HepG2 (cell line): ENCODE data around the gene SLCO2B1. TPM values are rescaled to one million over a fixed set of nuclear protein-coding genes. Genes with fewer than 3 reads are reported as not detected.
A peak's percentile ranks its signal among the peaks of the same experiment; 100 is the strongest.

Experiments used
- BRD4 ChIP-seq: sonication (generic); formaldehyde crosslinking; IDR thresholded peaks from 2 replicates; pipeline ENCODE4 v1.4.0; 2020; ENCODE audit warnings: missing genetic modification reagents
- EEA1 ChIP-seq: sonication (generic); formaldehyde crosslinking; IDR thresholded peaks from 2 replicates; pipeline ENCODE4 v1.5.1; 2020; ENCODE audit warnings: mild to moderate bottlenecking, missing genetic modification reagents, borderline replicate concordance
- EHMT2 ChIP-seq: fragments of 200-600 bp; sonication (generic); IDR thresholded peaks from 2 replicates; pipeline ENCODE4 v1.7.0; 2017; ENCODE audit warnings: antibody characterized with exemption, low read depth, low read length, borderline replicate concordance
- GABPB1 ChIP-seq: IDR thresholded peaks from 2 replicates; pipeline ENCODE4 v1.6.1; 2016; ENCODE audit warnings: mild to moderate bottlenecking, missing genetic modification reagents, moderate library complexity, missing compliant biosample characterization
- HOXD1 ChIP-seq: sonication (generic); formaldehyde crosslinking; IDR thresholded peaks from 2 replicates; pipeline ENCODE4 v1.5.0; 2020; ENCODE audit warnings: missing genetic modification reagents
- KAT7 ChIP-seq: IDR thresholded peaks from 2 replicates; pipeline ENCODE4 v1.6.1; 2018; ENCODE audit warnings: borderline replicate concordance, missing compliant biosample characterization
- MED13 ChIP-seq: sonication (generic); formaldehyde crosslinking; IDR thresholded peaks from 2 replicates; pipeline ENCODE4 v1.5.0; 2020; ENCODE audit warnings: missing genetic modification reagents
- MTF2 ChIP-seq: sonication (generic); formaldehyde crosslinking; IDR thresholded peaks from 2 replicates; pipeline ENCODE4 v1.5.0; 2020; ENCODE audit warnings: missing genetic modification reagents, borderline replicate concordance
- NPAS2 ChIP-seq: sonication (generic); formaldehyde crosslinking; IDR thresholded peaks from 2 replicates; pipeline ENCODE4 v1.8.0; 2022; ENCODE audit warnings: mild to moderate bottlenecking, missing genetic modification reagents, borderline replicate concordance
- RAD21 ChIP-seq: fragments of 450-650 bp; formaldehyde crosslinking; IDR thresholded peaks from 2 replicates; pipeline ENCODE4 v1.5.0; 2020; ENCODE audit warnings: mild to moderate bottlenecking
- RAD51 ChIP-seq: fragments of 450-650 bp; IDR thresholded peaks from 2 replicates; pipeline ENCODE4 v1.6.1; 2016; ENCODE audit warnings: borderline replicate concordance
- SETDB1 ChIP-seq: sonication (generic); formaldehyde crosslinking; IDR thresholded peaks from 2 replicates; pipeline ENCODE4 v1.5.1; 2020; ENCODE audit warnings: missing genetic modification reagents, mild to moderate bottlenecking, borderline replicate concordance
- SPEN ChIP-seq: sonication (generic); formaldehyde crosslinking; IDR thresholded peaks from 2 replicates; pipeline ENCODE4 v1.5.1; 2020; ENCODE audit warnings: low read depth, mild to moderate bottlenecking, missing genetic modification reagents
- TAF15 ChIP-seq: fragments of 200-400 bp; formaldehyde crosslinking; IDR thresholded peaks from one replicate; pipeline ENCODE4 v1.6.1; 2018; ENCODE audit warnings: mild to moderate bottlenecking, low read depth, low read length; ENCODE audit not compliant: poor library complexity, severe bottlenecking
- ZFX ChIP-seq: sonication (generic); formaldehyde crosslinking; IDR thresholded peaks from 2 replicates; pipeline ENCODE4 v1.4.0; 2020; ENCODE audit warnings: mild to moderate bottlenecking, low read depth, missing genetic modification reagents, moderate library complexity
- ZNF205 ChIP-seq: IDR thresholded peaks from 2 replicates; pipeline ENCODE4 v1.6.1; 2018; ENCODE audit warnings: missing biosample characterization, missing genetic modification reagents
- ZNF282 ChIP-seq: fragments of 450-650 bp; IDR thresholded peaks from 2 replicates; pipeline ENCODE4 v1.6.1; 2018; ENCODE audit not compliant: partially characterized antibody
- ZNF292 ChIP-seq: sonication (generic); formaldehyde crosslinking; IDR thresholded peaks from 2 replicates; pipeline ENCODE4 v1.8.1; 2022; ENCODE audit warnings: mild to moderate bottlenecking, low read depth, missing genetic modification reagents, borderline replicate concordance
- ZNF460 ChIP-seq: sonication (generic); formaldehyde crosslinking; IDR thresholded peaks from 2 replicates; pipeline ENCODE4 v1.5.1; 2020; ENCODE audit warnings: missing genetic modification reagents, mild to moderate bottlenecking, borderline replicate concordance
- ZNF615 ChIP-seq: sonication (generic); formaldehyde crosslinking; IDR thresholded peaks from 2 replicates; pipeline ENCODE4 v1.5.0; 2020; ENCODE audit warnings: mild to moderate bottlenecking, missing genetic modification reagents, borderline replicate concordance
- ZNF703 ChIP-seq: sonication (generic); formaldehyde crosslinking; IDR thresholded peaks from 2 replicates; pipeline ENCODE4 v1.5.1; 2020; ENCODE audit warnings: missing genetic modification reagents, mild to moderate bottlenecking, moderate library complexity, borderline replicate concordance
- ZSCAN12 ChIP-seq: sonication (generic); formaldehyde crosslinking; IDR thresholded peaks from 2 replicates; pipeline ENCODE4 v1.9.0; 2021; ENCODE audit warnings: mild to moderate bottlenecking, missing genetic modification reagents
- ZSCAN9 ChIP-seq: IDR thresholded peaks from 2 replicates; pipeline ENCODE4 v1.6.1; 2016; ENCODE audit warnings: borderline replicate concordance
- polyA plus RNA-seq, 8 experiments: library from polyadenylated mRNA; depleted of rRNA in 3 of 8; stranded (reverse) in 7 of 8; unstranded in 1 of 8; fragments of >200 nt; fragmentation: Illumina TruSeq in 4 of 8; extraction: Trizol in 4 of 8; gene quantifications; 2 replicates each; pipeline versions ENCODE4 v1.2.1 to v1.2.3, GENCODE V29; 2011 to 2016; ENCODE audit warnings: low read depth in 4 of 8, missing spikeins in 1 of 8, mixed read lengths in 1 of 8; ENCODE audit not compliant: insufficient read depth in 1 of 8
- total RNA-seq, 5 experiments: library from RNA; depleted of rRNA; stranded (reverse); fragments of >200 nt; fragmentation: Illumina TruSeq; extraction: Trizol; gene quantifications; 2 replicates each; pipeline ENCODE4 v1.2.3, GENCODE V29; 2016; ENCODE audit warnings: low read depth in 1 of 5
- TF ChIP-seq, protein P1 (sequence below): sonication (generic); formaldehyde crosslinking; IDR thresholded peaks from 2 replicates; pipeline ENCODE4 v1.8.0; 2022; ENCODE audit warnings: missing genetic modification reagents, mild to moderate bottlenecking, inconsistent platforms, borderline replicate concordance
- TF ChIP-seq, protein P2 (sequence below): sonication (generic); formaldehyde crosslinking; IDR thresholded peaks from 2 replicates; pipeline ENCODE4 v1.5.1; 2020; ENCODE audit warnings: missing genetic modification reagents, mild to moderate bottlenecking, borderline replicate concordance
- TF ChIP-seq, protein P3 (sequence below): sonication (generic); formaldehyde crosslinking; IDR thresholded peaks from 2 replicates; pipeline ENCODE4 v1.8.0; 2022; ENCODE audit warnings: low read depth, missing genetic modification reagents

Gene SLCO2B1
- total and polyA plus RNA-seq, 2 of the 13 experiments (the other 11 are each of a cell fraction or from before 2014, with no cell fraction given), result 15.3 to 19.8 TPM

DNA sequence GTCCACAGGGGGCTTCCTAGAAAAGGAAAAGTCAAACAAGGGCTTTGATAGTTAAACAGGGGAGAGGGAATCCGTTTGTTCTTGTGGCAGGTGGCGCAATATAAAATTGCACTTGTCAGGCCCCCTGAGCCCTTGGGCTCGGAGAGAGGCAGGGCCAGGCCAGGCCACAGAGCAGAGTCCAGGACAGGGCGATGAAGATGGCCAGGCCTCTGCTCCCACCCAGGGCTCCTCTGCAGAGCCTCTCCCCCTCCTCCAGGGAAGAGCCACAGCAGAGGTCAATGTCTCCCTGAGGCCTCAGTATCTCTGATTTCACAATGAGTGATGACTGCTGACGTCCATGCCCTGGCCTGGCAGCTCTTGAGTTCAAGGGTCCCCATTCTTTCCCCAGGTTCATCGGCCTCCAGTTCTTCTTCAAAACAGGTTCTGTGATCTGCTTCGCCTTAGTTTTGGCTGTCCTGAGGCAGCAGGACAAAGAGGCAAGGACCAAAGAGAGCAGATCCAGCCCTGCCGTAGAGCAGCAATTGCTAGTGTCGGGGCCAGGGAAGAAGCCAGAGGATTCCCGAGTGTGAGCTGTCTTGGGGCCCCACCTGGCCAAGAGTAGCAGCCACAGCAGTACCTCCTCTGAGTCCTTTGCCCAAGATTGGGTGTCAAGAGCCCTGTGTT lies 53.2 kb downstream of the SLCO2B1 start (continued):
- TF ChIP-seq TAF15, result no peak
- TF ChIP-seq GABPB1 (CRISPR knock-in tag), result no peak
- peak; percentile 73; the same call in 1 of the 2 replicates for TF ChIP-seq ZNF205 (CRISPR knock-in tag)
- TF ChIP-seq ZNF282, result no peak
- peak; percentile 88 for TF ChIP-seq ZFX (CRISPR knock-in tag)
- peak; percentile 43; the same call in 1 of the 2 replicates for TF ChIP-seq MED13 (CRISPR knock-in tag)
- TF ChIP-seq ZSCAN9 (CRISPR knock-in tag), result 0 out of 2 replicates have a peak, but pooled peaks have one; percentile 22
- 0 out of 2 replicates have a peak, but pooled peaks have one; percentile 21 for TF ChIP-seq RAD21 (CRISPR knock-in tag)
- TF ChIP-seq, protein P1, sequence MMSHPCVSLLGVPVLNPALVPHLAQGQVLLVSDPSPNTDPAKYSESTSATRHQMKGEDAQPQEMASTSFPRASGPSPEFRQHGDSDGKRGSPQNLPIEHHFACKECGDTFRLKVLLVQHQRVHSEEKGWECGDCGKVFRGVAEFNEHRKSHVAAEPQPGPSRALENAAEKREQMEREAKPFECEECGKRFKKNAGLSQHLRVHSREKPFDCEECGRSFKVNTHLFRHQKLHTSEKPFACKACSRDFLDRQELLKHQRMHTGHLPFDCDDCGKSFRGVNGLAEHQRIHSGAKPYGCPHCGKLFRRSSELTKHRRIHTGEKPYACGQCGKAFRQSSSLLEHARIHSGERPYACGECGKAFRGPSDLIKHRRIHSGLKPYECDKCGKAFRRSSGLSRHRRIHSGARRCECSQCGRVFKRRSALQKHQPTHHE (CRISPR knock-in tag), result no peak
- no peak for TF ChIP-seq ZNF615 (CRISPR knock-in tag)
- TF ChIP-seq ZSCAN12 (CRISPR knock-in tag), result no peak
- no peak for TF ChIP-seq EHMT2
- TF ChIP-seq, protein P2, sequence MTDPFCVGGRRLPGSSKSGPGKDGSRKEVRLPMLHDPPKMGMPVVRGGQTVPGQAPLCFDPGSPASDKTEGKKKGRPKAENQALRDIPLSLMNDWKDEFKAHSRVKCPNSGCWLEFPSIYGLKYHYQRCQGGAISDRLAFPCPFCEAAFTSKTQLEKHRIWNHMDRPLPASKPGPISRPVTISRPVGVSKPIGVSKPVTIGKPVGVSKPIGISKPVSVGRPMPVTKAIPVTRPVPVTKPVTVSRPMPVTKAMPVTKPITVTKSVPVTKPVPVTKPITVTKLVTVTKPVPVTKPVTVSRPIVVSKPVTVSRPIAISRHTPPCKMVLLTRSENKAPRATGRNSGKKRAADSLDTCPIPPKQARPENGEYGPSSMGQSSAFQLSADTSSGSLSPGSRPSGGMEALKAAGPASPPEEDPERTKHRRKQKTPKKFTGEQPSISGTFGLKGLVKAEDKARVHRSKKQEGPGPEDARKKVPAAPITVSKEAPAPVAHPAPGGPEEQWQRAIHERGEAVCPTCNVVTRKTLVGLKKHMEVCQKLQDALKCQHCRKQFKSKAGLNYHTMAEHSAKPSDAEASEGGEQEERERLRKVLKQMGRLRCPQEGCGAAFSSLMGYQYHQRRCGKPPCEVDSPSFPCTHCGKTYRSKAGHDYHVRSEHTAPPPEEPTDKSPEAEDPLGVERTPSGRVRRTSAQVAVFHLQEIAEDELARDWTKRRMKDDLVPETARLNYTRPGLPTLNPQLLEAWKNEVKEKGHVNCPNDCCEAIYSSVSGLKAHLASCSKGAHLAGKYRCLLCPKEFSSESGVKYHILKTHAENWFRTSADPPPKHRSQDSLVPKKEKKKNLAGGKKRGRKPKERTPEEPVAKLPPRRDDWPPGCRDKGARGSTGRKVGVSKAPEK (CRISPR knock-in tag), result no peak; the same call in 1 of the 2 replicates
- TF ChIP-seq BRD4 (CRISPR knock-in tag), result no peak; the same call in 1 of the 2 replicates
- TF ChIP-seq ZNF292, result peak; percentile 40; the same call in 1 of the 2 replicates
- TF ChIP-seq SETDB1 (CRISPR knock-in tag), result no peak
- no peak for TF ChIP-seq SPEN
- no peak for TF ChIP-seq MTF2 (CRISPR knock-in tag)
- TF ChIP-seq NPAS2, result no peak
- TF ChIP-seq HOXD1 (CRISPR knock-in tag), result peak; percentile 17; the same call in 1 of the 2 replicates
- TF ChIP-seq RAD51, result no peak
- TF ChIP-seq ZNF460 (CRISPR knock-in tag), result no peak
- TF ChIP-seq, protein P3, sequence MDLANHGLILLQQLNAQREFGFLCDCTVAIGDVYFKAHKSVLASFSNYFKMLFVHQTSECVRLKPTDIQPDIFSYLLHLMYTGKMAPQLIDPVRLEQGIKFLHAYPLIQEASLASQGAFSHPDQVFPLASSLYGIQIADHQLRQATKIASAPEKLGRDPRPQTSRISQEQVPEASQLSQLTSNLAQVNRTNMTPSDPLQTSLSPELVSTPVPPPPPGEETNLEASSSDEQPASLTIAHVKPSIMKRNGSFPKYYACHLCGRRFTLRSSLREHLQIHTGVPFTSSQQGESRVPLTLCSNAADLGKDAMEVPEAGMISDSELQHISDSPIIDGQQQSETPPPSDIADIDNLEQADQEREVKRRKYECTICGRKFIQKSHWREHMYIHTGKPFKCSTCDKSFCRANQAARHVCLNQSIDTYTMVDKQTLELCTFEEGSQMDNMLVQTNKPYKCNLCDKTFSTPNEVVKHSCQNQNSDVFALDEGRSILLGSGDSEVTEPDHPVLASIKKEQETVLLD (CRISPR knock-in tag), result no peak
- no peak for TF ChIP-seq ZNF703
- no peak for TF ChIP-seq EEA1 (CRISPR knock-in tag)
- TF ChIP-seq KAT7 (CRISPR knock-in tag), result no peak
